ENCODE data around the gene GOSR2. TPM values are rescaled to one million over a fixed set of nuclear protein-coding genes. Genes with fewer than 3 reads are reported as not detected.
"Not testable (repeated sequence)": the region's sequence is repeated elsewhere in the genome, so short reads cannot be mapped to it uniquely, and the experiment has no call there.

GOSR2 gene
- total RNA-seq, 2 experiments from 2014 or later = 53.2 to 56.3 TPM

DNA sequence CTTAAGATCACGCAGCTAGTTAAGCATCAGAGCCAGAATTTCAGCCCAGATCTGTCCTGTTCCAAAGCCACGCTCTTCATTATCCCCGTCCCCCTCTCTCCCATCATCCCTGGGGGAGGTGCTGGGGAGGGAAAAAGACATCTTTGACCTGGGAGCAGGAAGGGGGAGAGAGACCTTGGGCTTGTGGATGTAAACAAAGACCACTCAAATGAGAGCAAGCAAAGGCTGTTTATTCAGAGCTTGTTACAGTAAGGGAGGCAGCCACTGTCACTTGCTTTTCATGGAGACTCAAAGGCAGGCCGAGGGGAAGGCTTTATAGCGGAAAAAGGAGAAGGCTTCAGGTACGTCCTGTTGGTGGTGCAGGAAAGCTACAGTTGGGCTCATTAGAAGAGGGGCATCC is 59.6 kb downstream of the GOSR2 start:
- POLR2A ChIA-PET = no interaction called here
- H3K27ac Mint-ChIP-seq = no peak overlapping the region
- no peak for DNase-seq
- H3K36me3 Mint-ChIP-seq (ENCODE audit: low read depth) = no peaks in the 10 kb centered on the region
- CTCF ChIA-PET = no interaction called here
- peaks cover 12% of the 10 kb centered on the region for H3K4me1 Mint-ChIP-seq
- no peaks in the 10 kb centered on the region for H3K9me3 Mint-ChIP-seq
- peaks cover 40% of the 10 kb centered on the region for H3K27me3 Mint-ChIP-seq
- H3K4me3 Mint-ChIP-seq = no peak overlapping the region

DNA sequence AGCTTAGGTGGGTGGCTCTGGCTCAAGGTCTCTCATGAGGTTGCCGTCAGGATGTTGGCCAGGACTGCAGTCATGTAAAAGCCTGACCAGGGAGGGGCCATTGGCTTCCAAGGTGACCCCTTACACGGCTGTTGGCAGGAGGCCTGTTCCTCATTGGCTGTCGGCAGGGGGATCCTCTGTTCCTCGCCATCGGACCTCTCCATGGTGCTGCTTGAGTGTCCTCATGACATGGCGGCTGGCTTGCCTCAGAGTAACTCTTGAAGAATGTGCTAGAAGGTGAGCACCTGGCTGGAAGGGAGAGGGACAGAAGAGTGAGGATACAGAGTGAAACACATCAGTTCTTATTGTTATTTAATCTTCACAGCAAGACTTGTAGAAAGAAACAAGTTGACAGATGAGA is 60.8 kb downstream of the GOSR2 start:
- no peaks in the 10 kb centered on the region for H3K36me3 Mint-ChIP-seq (ENCODE audit: low read depth)
- H3K9me3 Mint-ChIP-seq = no peaks in the 10 kb centered on the region
- H3K4me3 Mint-ChIP-seq = no peak overlapping the region
- H3K27me3 Mint-ChIP-seq = peaks cover 36% of the 10 kb centered on the region
- no peak overlapping the region for H3K27ac Mint-ChIP-seq
- ChIA-PET POLR2A (no interaction called here), CTCF (no interaction called here)
- no peak for DNase-seq
- H3K4me1 Mint-ChIP-seq = peaks cover 6% of the 10 kb centered on the region

DNA sequence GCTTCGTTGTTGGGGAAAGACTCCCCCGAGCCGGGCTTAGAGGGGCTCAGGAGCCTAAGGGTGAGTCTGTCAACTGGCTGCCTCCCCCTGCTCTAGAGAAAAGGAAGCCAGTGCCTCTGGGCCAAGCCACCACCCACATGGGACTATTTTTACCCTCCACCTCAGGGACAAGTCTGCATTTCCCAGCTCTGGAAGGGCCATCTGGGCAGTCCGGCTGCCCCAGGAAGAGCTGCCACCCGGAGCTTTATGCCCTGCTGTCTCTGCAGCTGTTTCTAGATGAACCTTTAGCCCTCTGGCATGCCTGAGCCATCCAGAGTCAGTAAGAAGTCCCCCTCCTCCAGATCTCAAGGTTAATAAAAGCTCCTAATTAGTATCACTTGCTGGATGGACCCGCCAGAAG is 61.4 kb downstream of the GOSR2 start:
- no peak for DNase-seq
- Mint-ChIP-seq H3K4me1 (peaks cover 5% of the 10 kb centered on the region), H3K4me3 (no peak overlapping the region), H3K27ac (no peak overlapping the region), H3K27me3 (peaks cover 37% of the 10 kb centered on the region), H3K9me3 (no peaks in the 10 kb centered on the region), H3K36me3 (ENCODE audit: low read depth) (no peaks in the 10 kb centered on the region)
- CTCF ChIA-PET = no interaction called here
- POLR2A ChIA-PET = no interaction called here

GRCh38 chr17:46984892-46985291 is 61.9 kb downstream of the GOSR2 start:
- no peak overlapping the region for H3K27ac Mint-ChIP-seq
- no peaks in the 10 kb centered on the region for H3K9me3 Mint-ChIP-seq
- peaks cover 37% of the 10 kb centered on the region for H3K27me3 Mint-ChIP-seq
- H3K36me3 Mint-ChIP-seq (ENCODE audit: low read depth) = no peaks in the 10 kb centered on the region
- ChIA-PET CTCF (interaction anchor here (0.7 kb wide), 1 partner anchor 416 kb away, joined by 3 read pairs; no protein-coding TSS in a partner anchor), POLR2A (no interaction called here)
- DNase-seq = no peak
- peaks cover 1% of the 10 kb centered on the region for H3K4me1 Mint-ChIP-seq
- no peak overlapping the region for H3K4me3 Mint-ChIP-seq

DNA sequence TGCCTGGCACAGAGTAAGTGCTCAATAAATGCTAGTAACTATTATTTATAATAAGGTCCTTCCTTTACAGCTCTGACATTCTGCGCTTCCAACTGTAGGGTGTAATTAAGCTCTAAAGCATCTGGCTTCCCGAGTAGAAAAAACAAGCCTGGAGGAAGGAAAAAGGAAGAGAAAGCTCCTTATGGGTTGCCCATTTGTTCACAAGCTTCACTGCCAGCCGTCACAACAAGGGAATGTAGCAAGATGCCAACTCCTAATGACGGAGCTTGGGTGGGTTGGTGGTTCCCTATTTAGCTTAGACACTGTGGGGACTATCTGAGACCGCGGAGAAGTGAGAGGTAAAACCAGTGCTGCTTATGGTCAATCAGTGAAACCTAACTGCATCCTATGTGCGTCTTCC is 63.4 kb downstream of the GOSR2 start:
- H3K36me3 Mint-ChIP-seq (ENCODE audit: low read depth) = no peaks in the 10 kb centered on the region
- ChIA-PET CTCF (no interaction called here), POLR2A (no interaction called here)
- DNase-seq = no peak
- H3K4me1 Mint-ChIP-seq = no peaks in the 10 kb centered on the region
- no peak overlapping the region for H3K4me3 Mint-ChIP-seq
- no peaks in the 10 kb centered on the region for H3K9me3 Mint-ChIP-seq
- H3K27ac Mint-ChIP-seq = no peak overlapping the region
- peaks cover 27% of the 10 kb centered on the region for H3K27me3 Mint-ChIP-seq

DNA sequence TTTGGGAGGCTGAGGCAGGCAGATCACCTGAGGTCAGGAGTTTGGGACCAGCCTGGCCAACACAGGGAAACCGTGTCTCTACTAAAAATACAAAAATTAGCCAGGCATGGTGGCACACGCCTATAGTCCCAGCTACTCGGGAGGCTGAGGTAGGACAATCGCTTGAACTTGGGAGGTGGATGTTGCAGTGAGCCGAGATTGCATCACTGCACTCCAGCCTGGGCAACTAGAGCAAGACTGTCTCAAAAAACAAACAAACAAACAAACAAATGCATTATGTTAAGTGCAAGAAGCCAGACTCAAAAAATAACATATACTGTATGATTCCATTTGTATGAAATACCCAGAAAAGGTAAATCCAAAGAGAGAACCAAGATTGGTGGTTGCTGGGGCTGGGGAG is 65.0 kb downstream of the GOSR2 start:
- H3K27me3 Mint-ChIP-seq = peaks cover 19% of the 10 kb centered on the region
- DNase-seq; H3K4me3 Mint-ChIP-seq; H3K27ac Mint-ChIP-seq; H3K4me1 Mint-ChIP-seq; H3K36me3 Mint-ChIP-seq (ENCODE audit: low read depth); H3K9me3 Mint-ChIP-seq; CTCF ChIA-PET; POLR2A ChIA-PET: not testable (repeated sequence)

GRCh38 chr17:46989637-46990431 is 66.9 kb downstream of the GOSR2 start:
- peaks cover 18% of the 10 kb centered on the region for H3K27me3 Mint-ChIP-seq
- no peaks in the 10 kb centered on the region for H3K36me3 Mint-ChIP-seq (ENCODE audit: low read depth)
- no peak overlapping the region for H3K27ac Mint-ChIP-seq
- H3K9me3 Mint-ChIP-seq = no peaks in the 10 kb centered on the region
- no peak overlapping the region for H3K4me3 Mint-ChIP-seq
- ChIA-PET POLR2A (no interaction called here), CTCF (no interaction called here)
- no peak for DNase-seq
- H3K4me1 Mint-ChIP-seq = no peaks in the 10 kb centered on the region

GRCh38 chr17:46991617-46992016 is 68.7 kb downstream of the GOSR2 start:
- no peaks in the 10 kb centered on the region for H3K9me3 Mint-ChIP-seq
- no peaks in the 10 kb centered on the region for H3K36me3 Mint-ChIP-seq (ENCODE audit: low read depth)
- CTCF ChIA-PET = no interaction called here
- DNase-seq = no peak
- H3K4me1 Mint-ChIP-seq = no peaks in the 10 kb centered on the region
- POLR2A ChIA-PET = no interaction called here
- no peak overlapping the region for H3K27ac Mint-ChIP-seq
- H3K27me3 Mint-ChIP-seq = peaks cover 12% of the 10 kb centered on the region
- H3K4me3 Mint-ChIP-seq = no peak overlapping the region

Other genes starting within 250 kb of the GOSR2 start
- gene WNT3, start 104.5 kb upstream of the GOSR2 start, total RNA-seq = not detected
- not detected for gene WNT9B, start 71.6 kb upstream of the GOSR2 start, total RNA-seq
- gene RPRML, start 56.1 kb downstream of the GOSR2 start, total RNA-seq = not detected

Data from activated CD4-positive, alpha-beta memory T cell treated with anti-CD3 and anti-CD28 coated beads, Interleukin-2, amount 10 ng/mL, durations not matched to agents 7 days and 5 days (primary cell).